GM12892 (cell line): ENCODE measurements around the gene DEF6.

ENCODE experiments used
- POLR2A ChIP-seq: IDR thresholded peaks from 2 replicates; pipeline ENCODE4 v1.6.1; 2011; ENCODE audit warnings: low read depth, low read length, control low read depth
- TAF1 ChIP-seq: IDR thresholded peaks from 2 replicates; pipeline ENCODE4 v1.6.1; 2011; ENCODE audit warnings: low read depth, mild to moderate bottlenecking, control low read depth, low read length, borderline replicate concordance

- TF ChIP-seq POLR2A (no peak), TAF1 (no peak)
Measured at GRCh38 chr6:35362200-35362599, 64.6 kb downstream of the DEF6 start.
